ENCODE results near the gene ABHD16B. TPM values are rescaled to one million over a fixed set of nuclear protein-coding genes. Genes with fewer than 3 reads are reported as not detected.
A peak's percentile ranks its signal among the peaks of the same experiment; 100 is the strongest.

Gene ABHD16B
- total and polyA plus RNA-seq, 2 of the 13 experiments (the other 11 are each of a cell fraction or from before 2014, with no cell fraction given) = not detected

DNA sequence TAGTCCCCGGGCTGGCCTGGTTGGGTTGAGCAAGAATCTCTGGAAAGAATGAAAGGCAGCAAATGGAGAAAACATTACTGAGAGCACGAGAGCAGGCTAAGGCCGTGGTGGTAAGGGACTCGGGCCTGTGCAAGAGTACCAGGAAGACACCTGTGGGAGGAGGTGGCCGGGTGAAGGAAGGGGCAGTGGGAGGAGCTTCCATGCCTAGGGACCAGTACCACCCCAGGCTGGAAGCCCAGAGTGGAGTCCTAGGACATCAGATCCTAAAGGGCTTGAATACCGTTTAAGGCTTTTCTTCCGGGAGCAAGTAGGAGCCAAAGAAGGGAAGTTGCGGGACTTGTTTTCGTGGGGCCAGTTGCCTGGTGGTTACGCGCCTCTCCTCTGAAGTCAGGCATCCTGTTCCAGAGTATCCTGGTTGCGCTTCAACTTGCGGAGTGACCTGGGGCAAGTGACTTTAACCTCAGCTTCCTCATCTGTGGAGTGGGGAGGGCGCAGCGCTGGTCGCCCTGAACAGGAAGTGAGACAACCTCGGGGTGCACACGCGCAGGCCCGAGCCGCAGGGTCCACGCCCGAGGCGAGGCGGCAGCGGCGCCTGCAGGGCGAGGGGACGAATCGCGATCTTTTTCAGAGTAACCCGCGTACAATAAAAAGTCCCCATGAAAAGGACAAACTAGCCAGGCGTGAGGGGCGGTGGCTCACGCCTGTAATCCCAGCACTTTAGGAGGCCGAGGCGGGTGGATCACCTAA lies 2.7 kb downstream of the ABHD16B start (continued):
- TF ChIP-seq CHCHD3 (CRISPR knock-in tag; IDR thresholded peaks at IDR 0.05) (peak; percentile 91), ZNF562 (CRISPR knock-in tag; IDR thresholded peaks at IDR 0.05; ENCODE audit: borderline replicate concordance) (no peak), YEATS4 (CRISPR knock-in tag; IDR thresholded peaks at IDR 0.05; ENCODE audit: borderline replicate concordance) (0 out of 2 replicates have a peak, but pooled peaks have one; percentile 2), KLF15 (CRISPR knock-in tag; IDR thresholded peaks at IDR 0.05; ENCODE audit: borderline replicate concordance) (0 out of 2 replicates have a peak, but pooled peaks have one; percentile 44), FOXA3 (CRISPR knock-in tag; IDR thresholded peaks at IDR 0.05) (peak; percentile 71), ZNF724P (CRISPR knock-in tag; IDR thresholded peaks at IDR 0.05; ENCODE audit: borderline replicate concordance) (peak; percentile 76), POLR2A (IDR thresholded peaks at IDR 0.05; ENCODE audit: insufficient read depth in 1 of 2, low read depth in 2 of 2, low read length in 2 of 2) (peak in 1 of 2 experiments; percentile 54; a peak in 1 of 4 replicates), ZNF224 (CRISPR knock-in tag; IDR thresholded peaks at IDR 0.05) (0 out of 2 replicates have a peak, but pooled peaks have one; percentile 90), GATA4 (IDR thresholded peaks at IDR 0.05; ENCODE audit: borderline replicate concordance, low read depth) (no peak), NCOA2 (CRISPR knock-in tag; IDR thresholded peaks at IDR 0.05) (peak; percentile 51; the same call in 1 of the 2 replicates), ZFP36L1 (CRISPR knock-in tag; IDR thresholded peaks at IDR 0.05) (peak; percentile 80; the same call in 1 of the 2 replicates), NFKBIZ (CRISPR knock-in tag; IDR thresholded peaks at IDR 0.05) (peak; percentile 70; the same call in 1 of the 2 replicates), SP1 (IDR thresholded peaks at IDR 0.05) (no peak), SP1 (CRISPR knock-in tag; IDR thresholded peaks at IDR 0.05) (peak; percentile 70), CHD2 (IDR thresholded peaks at IDR 0.05; ENCODE audit: low read depth, low read length) (no peak)
- TF ChIP-seq, protein P1, sequence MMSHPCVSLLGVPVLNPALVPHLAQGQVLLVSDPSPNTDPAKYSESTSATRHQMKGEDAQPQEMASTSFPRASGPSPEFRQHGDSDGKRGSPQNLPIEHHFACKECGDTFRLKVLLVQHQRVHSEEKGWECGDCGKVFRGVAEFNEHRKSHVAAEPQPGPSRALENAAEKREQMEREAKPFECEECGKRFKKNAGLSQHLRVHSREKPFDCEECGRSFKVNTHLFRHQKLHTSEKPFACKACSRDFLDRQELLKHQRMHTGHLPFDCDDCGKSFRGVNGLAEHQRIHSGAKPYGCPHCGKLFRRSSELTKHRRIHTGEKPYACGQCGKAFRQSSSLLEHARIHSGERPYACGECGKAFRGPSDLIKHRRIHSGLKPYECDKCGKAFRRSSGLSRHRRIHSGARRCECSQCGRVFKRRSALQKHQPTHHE (CRISPR knock-in tag; IDR thresholded peaks at IDR 0.05; ENCODE audit: borderline replicate concordance) = no peak
- TF ChIP-seq, protein P2, sequence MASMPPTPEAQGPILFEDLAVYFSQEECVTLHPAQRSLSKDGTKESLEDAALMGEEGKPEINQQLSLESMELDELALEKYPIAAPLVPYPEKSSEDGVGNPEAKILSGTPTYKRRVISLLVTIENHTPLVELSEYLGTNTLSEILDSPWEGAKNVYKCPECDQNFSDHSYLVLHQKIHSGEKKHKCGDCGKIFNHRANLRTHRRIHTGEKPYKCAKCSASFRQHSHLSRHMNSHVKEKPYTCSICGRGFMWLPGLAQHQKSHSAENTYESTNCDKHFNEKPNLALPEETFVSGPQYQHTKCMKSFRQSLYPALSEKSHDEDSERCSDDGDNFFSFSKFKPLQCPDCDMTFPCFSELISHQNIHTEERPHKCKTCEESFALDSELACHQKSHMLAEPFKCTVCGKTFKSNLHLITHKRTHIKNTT (CRISPR knock-in tag; IDR thresholded peaks at IDR 0.05) = no peak
- TF ChIP-seq, protein P3, sequence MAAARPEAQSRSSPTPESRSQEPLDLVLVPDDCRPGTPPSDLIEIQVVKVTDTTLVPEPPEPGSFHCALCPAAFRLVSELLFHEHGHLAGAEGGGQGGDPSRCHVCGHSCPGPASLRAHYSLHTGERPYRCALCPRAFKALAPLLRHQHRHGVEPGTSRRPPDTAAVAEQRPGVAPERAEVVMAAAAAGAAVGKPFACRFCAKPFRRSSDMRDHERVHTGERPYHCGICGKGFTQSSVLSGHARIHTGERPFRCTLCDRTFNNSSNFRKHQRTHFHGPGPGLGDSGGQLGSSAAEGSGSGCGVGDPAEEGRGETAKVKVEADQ (CRISPR knock-in tag; IDR thresholded peaks at IDR 0.05; ENCODE audit: borderline replicate concordance) = no peak; the same call in 1 of the 2 replicates
- TF ChIP-seq, protein P4, sequence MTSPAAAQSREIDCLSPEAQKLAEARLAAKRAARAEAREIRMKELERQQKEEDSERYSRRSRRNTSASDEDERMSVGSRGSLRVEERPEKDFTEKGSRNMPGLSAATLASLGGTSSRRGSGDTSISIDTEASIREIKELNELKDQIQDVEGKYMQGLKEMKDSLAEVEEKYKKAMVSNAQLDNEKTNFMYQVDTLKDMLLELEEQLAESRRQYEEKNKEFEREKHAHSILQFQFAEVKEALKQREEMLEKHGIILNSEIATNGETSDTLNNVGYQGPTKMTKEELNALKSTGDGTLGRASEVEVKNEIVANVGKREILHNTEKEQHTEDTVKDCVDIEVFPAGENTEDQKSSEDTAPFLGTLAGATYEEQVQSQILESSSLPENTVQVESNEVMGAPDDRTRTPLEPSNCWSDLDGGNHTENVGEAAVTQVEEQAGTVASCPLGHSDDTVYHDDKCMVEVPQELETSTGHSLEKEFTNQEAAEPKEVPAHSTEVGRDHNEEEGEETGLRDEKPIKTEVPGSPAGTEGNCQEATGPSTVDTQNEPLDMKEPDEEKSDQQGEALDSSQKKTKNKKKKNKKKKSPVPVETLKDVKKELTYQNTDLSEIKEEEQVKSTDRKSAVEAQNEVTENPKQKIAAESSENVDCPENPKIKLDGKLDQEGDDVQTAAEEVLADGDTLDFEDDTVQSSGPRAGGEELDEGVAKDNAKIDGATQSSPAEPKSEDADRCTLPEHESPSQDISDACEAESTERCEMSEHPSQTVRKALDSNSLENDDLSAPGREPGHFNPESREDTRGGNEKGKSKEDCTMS (CRISPR knock-in tag; conservative IDR thresholded peaks at IDR 0.05) = peak; percentile 90
- TF ChIP-seq, protein P5, sequence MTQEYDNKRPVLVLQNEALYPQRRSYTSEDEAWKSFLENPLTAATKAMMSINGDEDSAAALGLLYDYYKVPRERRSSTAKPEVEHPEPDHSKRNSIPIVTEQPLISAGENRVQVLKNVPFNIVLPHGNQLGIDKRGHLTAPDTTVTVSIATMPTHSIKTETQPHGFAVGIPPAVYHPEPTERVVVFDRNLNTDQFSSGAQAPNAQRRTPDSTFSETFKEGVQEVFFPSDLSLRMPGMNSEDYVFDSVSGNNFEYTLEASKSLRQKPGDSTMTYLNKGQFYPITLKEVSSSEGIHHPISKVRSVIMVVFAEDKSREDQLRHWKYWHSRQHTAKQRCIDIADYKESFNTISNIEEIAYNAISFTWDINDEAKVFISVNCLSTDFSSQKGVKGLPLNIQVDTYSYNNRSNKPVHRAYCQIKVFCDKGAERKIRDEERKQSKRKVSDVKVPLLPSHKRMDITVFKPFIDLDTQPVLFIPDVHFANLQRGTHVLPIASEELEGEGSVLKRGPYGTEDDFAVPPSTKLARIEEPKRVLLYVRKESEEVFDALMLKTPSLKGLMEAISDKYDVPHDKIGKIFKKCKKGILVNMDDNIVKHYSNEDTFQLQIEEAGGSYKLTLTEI (CRISPR knock-in tag; conservative IDR thresholded peaks at IDR 0.05) = no peak
- TF ChIP-seq, protein P6, sequence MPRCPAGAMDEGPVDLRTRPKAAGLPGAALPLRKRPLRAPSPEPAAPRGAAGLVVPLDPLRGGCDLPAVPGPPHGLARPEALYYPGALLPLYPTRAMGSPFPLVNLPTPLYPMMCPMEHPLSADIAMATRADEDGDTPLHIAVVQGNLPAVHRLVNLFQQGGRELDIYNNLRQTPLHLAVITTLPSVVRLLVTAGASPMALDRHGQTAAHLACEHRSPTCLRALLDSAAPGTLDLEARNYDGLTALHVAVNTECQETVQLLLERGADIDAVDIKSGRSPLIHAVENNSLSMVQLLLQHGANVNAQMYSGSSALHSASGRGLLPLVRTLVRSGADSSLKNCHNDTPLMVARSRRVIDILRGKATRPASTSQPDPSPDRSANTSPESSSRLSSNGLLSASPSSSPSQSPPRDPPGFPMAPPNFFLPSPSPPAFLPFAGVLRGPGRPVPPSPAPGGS (CRISPR knock-in tag; IDR thresholded peaks at IDR 0.05) = peak; percentile 91

Measured in HepG2 (cell line).